Measurements from ENCODE around the gene ANKRD53. TPM values are rescaled to one million over a fixed set of nuclear protein-coding genes. Genes with fewer than 3 reads are reported as not detected.
A peak's percentile ranks its signal among the peaks of the same experiment; 100 is the strongest.

The ANKRD53 gene
- total RNA-seq, 1 donor from 2014 or later = 2.5 TPM

GRCh38 chr2:70954886-70955285, 23.5 kb upstream of the ANKRD53 start:
- DNase-seq = no peak

GRCh38 chr2:70956141-70956540, 22.3 kb upstream of the ANKRD53 start:
- Mint-ChIP-seq H3K27me3 (peaks cover 31% of the 10 kb centered on the region), H3K27ac (no peak overlapping the region), H3K4me3 (no peak overlapping the region), H3K36me3 (ENCODE audit: low read depth) (no peaks in the 10 kb centered on the region), H3K4me1 (peaks cover 3% of the 10 kb centered on the region), H3K9me3 (no peaks in the 10 kb centered on the region)
- CTCF ChIA-PET = no interaction called here
- DNase-seq (no peak), ATAC-seq (ENCODE audit: low read depth) (no peak)
- TF ChIP-seq, protein P1, sequence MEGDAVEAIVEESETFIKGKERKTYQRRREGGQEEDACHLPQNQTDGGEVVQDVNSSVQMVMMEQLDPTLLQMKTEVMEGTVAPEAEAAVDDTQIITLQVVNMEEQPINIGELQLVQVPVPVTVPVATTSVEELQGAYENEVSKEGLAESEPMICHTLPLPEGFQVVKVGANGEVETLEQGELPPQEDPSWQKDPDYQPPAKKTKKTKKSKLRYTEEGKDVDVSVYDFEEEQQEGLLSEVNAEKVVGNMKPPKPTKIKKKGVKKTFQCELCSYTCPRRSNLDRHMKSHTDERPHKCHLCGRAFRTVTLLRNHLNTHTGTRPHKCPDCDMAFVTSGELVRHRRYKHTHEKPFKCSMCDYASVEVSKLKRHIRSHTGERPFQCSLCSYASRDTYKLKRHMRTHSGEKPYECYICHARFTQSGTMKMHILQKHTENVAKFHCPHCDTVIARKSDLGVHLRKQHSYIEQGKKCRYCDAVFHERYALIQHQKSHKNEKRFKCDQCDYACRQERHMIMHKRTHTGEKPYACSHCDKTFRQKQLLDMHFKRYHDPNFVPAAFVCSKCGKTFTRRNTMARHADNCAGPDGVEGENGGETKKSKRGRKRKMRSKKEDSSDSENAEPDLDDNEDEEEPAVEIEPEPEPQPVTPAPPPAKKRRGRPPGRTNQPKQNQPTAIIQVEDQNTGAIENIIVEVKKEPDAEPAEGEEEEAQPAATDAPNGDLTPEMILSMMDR (IDR thresholded peaks at IDR 0.05) = no peak
- POLR2A ChIA-PET = no interaction called here
- intact Hi-C loops (cut with micrococcal nuclease) = no loop called here

More at GRCh38 chr2:70954886-70955285, 23.5 kb upstream of the ANKRD53 start:
- peaks cover 3% of the 10 kb centered on the region for H3K4me1 Mint-ChIP-seq
- H3K4me3 Mint-ChIP-seq = no peak overlapping the region
- H3K27ac Mint-ChIP-seq = no peak overlapping the region
- TF ChIP-seq, protein P1 (IDR thresholded peaks at IDR 0.05) = no peak
- no peak for ATAC-seq (ENCODE audit: low read depth)
- H3K9me3 Mint-ChIP-seq = no peaks in the 10 kb centered on the region
- H3K36me3 Mint-ChIP-seq (ENCODE audit: low read depth) = no peaks in the 10 kb centered on the region
- ChIA-PET CTCF (no interaction called here), POLR2A (no interaction called here)
- intact Hi-C loops (cut with micrococcal nuclease) = no loop called here
- peaks cover 27% of the 10 kb centered on the region for H3K27me3 Mint-ChIP-seq

DNA sequence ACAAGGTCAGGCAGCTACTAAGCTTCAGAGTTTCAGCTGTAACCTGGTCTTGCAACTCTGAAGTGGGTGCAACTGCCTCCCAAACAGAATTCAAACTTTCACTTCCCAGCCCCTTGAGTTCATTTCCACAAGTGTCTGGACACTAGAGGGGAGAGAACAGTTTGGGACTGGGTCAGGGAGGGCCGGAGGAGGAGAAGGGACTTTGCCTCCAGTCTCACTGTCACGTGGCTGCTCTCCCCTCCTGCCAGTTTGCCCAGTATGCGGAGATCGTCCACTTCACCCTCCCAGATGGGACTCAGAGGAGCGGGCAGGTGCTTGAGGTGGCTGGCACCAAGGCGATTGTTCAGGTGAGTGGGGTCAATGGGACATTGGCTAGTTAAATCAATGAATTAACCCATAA, 20.6 kb upstream of the ANKRD53 start:
- no peak for DNase-seq
- Mint-ChIP-seq H3K4me1 (peaks cover 3% of the 10 kb centered on the region), H3K36me3 (ENCODE audit: low read depth) (no peaks in the 10 kb centered on the region), H3K4me3 (no peak overlapping the region), H3K9me3 (no peaks in the 10 kb centered on the region), H3K27ac (no peak overlapping the region), H3K27me3 (peaks cover 32% of the 10 kb centered on the region)
- ATAC-seq (ENCODE audit: low read depth) = no peak
- POLR2A ChIA-PET = no interaction called here
- intact Hi-C loops (cut with micrococcal nuclease) = no loop called here
- CTCF ChIA-PET = no interaction called here
- TF ChIP-seq, protein P1 (IDR thresholded peaks at IDR 0.05) = no peak

- Mint-ChIP-seq H3K36me3 (ENCODE audit: low read depth) (no peaks in the 10 kb centered on the region), H3K9me3 (no peaks in the 10 kb centered on the region), H3K27me3 (peaks cover 42% of the 10 kb centered on the region), H3K4me3 (no peak overlapping the region), H3K4me1 (peaks cover 3% of the 10 kb centered on the region), H3K27ac (no peak overlapping the region)
- peak; percentile 5 for DNase-seq
- POLR2A ChIA-PET = no interaction called here
- intact Hi-C loops (cut with micrococcal nuclease) = no loop called here
- CTCF ChIA-PET = no interaction called here
- TF ChIP-seq, protein P1 (IDR thresholded peaks at IDR 0.05) = no peak
- ATAC-seq (ENCODE audit: low read depth) = no peak
These were observed 19.7 kb upstream of the ANKRD53 start for GRCh38 chr2:70958759-70959158.

- ATAC-seq (ENCODE audit: low read depth) = no peak
- H3K4me1 Mint-ChIP-seq = peaks cover 3% of the 10 kb centered on the region
- no peak overlapping the region for H3K27ac Mint-ChIP-seq
- H3K27me3 Mint-ChIP-seq = peaks cover 44% of the 10 kb centered on the region
- DNase-seq = peak; percentile 7
- POLR2A ChIA-PET = no interaction called here
- TF ChIP-seq, protein P1 (IDR thresholded peaks at IDR 0.05) = no peak
- CTCF ChIA-PET = no interaction called here
- no peak overlapping the region for H3K4me3 Mint-ChIP-seq
- H3K36me3 Mint-ChIP-seq (ENCODE audit: low read depth) = no peaks in the 10 kb centered on the region
- no peaks in the 10 kb centered on the region for H3K9me3 Mint-ChIP-seq
- intact Hi-C loops (cut with micrococcal nuclease) = no loop called here
These were observed 19.1 kb upstream of the ANKRD53 start for GRCh38 chr2:70959271-70959761.
